NCI-H1694 (cell line): Measurements from ENCODE around the gene HSPG2.
"Not testable (repeated sequence)": the region's sequence is repeated elsewhere in the genome, so short reads cannot be mapped to it uniquely, and the experiment has no call there.

ENCODE experiments used
- DNase-seq: peaks from one replicate; lab custom pipeline; 2025; lab: John Stamatoyannopoulos, UW

Gene HSPG2

GRCh38 chr1:21843208-21843607 is 93.9 kb downstream of the HSPG2 start:
- no peak for DNase-seq

- no peak for DNase-seq
Observed at GRCh38 chr1:21842606-21843162, 94.4 kb downstream of the HSPG2 start.

GRCh38 chr1:21841852-21842466 is 95.2 kb downstream of the HSPG2 start:
- no peak for DNase-seq

- DNase-seq, result no peak
Observed at GRCh38 chr1:21840981-21841380, 96.1 kb downstream of the HSPG2 start.

- DNase-seq, result no peak
Observed at GRCh38 chr1:21839337-21840037, 97.6 kb downstream of the HSPG2 start.

GRCh38 chr1:21838359-21839157 is 98.6 kb downstream of the HSPG2 start:
- no peak for DNase-seq

GRCh38 chr1:21837476-21837875 is 99.6 kb downstream of the HSPG2 start:
- DNase-seq, result no peak

GRCh38 chr1:21836729-21837128 is 100.4 kb downstream of the HSPG2 start:
- no peak for DNase-seq

GRCh38 chr1:21836010-21836409 is 101.1 kb downstream of the HSPG2 start:
- DNase-seq, result no peak

GRCh38 chr1:21834666-21835065 is 102.4 kb downstream of the HSPG2 start:
- no peak for DNase-seq

- no peak for DNase-seq
Observed at GRCh38 chr1:21834094-21834493, 103.0 kb downstream of the HSPG2 start.

- DNase-seq, result no peak
Observed at GRCh38 chr1:21833392-21833976, 103.6 kb downstream of the HSPG2 start.

GRCh38 chr1:21831454-21831970 is 105.6 kb downstream of the HSPG2 start:
- no peak for DNase-seq

GRCh38 chr1:21830792-21831453 is 106.2 kb downstream of the HSPG2 start:
- no peak for DNase-seq

GRCh38 chr1:21829294-21829693 is 107.8 kb downstream of the HSPG2 start:
- no peak for DNase-seq

- DNase-seq, result no peak
Observed at GRCh38 chr1:21828506-21829210, 108.5 kb downstream of the HSPG2 start.

- no peak for DNase-seq
Observed at GRCh38 chr1:21828075-21828474, 109.0 kb downstream of the HSPG2 start.

GRCh38 chr1:21827141-21827679 is 109.9 kb downstream of the HSPG2 start:
- DNase-seq, result no peak

GRCh38 chr1:21826694-21827093 is 110.4 kb downstream of the HSPG2 start:
- DNase-seq, result not testable (repeated sequence)

GRCh38 chr1:21825393-21825792 is 111.7 kb downstream of the HSPG2 start:
- no peak for DNase-seq

GRCh38 chr1:21824926-21825325 is 112.2 kb downstream of the HSPG2 start:
- no peak for DNase-seq
